Measurements from ENCODE around the gene ATF4. TPM values are rescaled to one million over a fixed set of nuclear protein-coding genes. Genes with fewer than 3 reads are reported as not detected.

The ATF4 gene
- total and polyA plus RNA-seq, 2 of the 13 experiments (the other 11 are each of a cell fraction or from before 2014, with no cell fraction given) = 486 to 1,297 TPM

DNA sequence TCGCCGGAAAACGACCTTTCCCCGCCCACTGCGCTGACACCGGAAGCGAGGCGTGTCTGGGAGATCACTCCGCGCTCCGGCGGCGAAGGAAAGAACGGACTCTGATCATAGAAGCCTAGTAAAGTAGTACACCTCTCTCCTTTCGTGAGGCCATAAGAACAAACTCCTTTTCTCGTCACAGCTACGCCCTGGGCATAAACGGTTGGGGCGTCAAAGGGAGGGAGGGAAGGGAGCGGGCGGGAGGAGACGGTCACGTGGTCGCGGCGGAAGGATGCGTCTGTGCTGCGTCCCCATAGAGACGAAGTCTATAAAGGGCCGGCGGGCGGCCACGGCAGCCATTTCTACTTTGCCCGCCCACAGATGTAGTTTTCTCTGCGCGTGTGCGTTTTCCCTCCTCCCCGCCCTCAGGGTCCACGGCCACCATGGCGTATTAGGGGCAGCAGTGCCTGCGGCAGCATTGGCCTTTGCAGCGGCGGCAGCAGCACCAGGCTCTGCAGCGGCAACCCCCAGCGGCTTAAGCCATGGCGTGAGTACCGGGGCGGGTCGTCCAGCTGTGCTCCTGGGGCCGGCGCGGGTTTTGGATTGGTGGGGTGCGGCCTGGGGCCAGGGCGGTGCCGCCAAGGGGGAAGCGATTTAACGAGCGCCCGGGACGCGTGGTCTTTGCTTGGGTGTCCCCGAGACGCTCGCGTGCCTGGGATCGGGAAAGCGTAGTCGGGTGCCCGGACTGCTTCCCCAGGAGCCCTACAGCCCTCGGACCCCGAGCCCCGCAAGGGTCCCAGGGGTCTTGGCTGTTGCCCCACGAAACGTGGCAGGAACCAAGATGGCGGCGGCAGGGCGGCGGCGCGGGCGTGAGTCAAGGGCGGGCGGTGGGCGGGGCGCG is at the start of gene ATF4 (continued):
- TF ChIP-seq NFE2L1 (CRISPR knock-in tag; IDR thresholded peaks at IDR 0.05; ENCODE audit: borderline replicate concordance) = peak; percentile 89; the same call in 1 of the 2 replicates
- no peak for TF ChIP-seq ZNF460 (CRISPR knock-in tag; IDR thresholded peaks at IDR 0.05; ENCODE audit: borderline replicate concordance)
- TF ChIP-seq, protein P1, sequence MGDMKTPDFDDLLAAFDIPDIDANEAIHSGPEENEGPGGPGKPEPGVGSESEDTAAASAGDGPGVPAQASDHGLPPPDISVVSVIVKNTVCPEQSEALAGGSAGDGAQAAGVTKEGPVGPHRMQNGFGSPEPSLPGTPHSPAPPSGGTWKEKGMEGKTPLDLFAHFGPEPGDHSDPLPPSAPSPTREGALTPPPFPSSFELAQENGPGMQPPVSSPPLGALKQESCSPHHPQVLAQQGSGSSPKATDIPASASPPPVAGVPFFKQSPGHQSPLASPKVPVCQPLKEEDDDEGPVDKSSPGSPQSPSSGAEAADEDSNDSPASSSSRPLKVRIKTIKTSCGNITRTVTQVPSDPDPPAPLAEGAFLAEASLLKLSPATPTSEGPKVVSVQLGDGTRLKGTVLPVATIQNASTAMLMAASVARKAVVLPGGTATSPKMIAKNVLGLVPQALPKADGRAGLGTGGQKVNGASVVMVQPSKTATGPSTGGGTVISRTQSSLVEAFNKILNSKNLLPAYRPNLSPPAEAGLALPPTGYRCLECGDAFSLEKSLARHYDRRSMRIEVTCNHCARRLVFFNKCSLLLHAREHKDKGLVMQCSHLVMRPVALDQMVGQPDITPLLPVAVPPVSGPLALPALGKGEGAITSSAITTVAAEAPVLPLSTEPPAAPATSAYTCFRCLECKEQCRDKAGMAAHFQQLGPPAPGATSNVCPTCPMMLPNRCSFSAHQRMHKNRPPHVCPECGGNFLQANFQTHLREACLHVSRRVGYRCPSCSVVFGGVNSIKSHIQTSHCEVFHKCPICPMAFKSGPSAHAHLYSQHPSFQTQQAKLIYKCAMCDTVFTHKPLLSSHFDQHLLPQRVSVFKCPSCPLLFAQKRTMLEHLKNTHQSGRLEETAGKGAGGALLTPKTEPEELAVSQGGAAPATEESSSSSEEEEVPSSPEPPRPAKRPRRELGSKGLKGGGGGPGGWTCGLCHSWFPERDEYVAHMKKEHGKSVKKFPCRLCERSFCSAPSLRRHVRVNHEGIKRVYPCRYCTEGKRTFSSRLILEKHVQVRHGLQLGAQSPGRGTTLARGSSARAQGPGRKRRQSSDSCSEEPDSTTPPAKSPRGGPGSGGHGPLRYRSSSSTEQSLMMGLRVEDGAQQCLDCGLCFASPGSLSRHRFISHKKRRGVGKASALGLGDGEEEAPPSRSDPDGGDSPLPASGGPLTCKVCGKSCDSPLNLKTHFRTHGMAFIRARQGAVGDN (CRISPR knock-in tag; IDR thresholded peaks at IDR 0.05) = peak; percentile 63
- TF ChIP-seq NR2C2 (CRISPR knock-in tag; IDR thresholded peaks at IDR 0.05; ENCODE audit: borderline replicate concordance) = peak; percentile 89
- TF ChIP-seq ZNF546 (CRISPR knock-in tag; conservative IDR thresholded peaks at IDR 0.05) = peak; percentile 90
- no peak; the same call in 1 of the 2 replicates for TF ChIP-seq ONECUT2 (CRISPR knock-in tag; IDR thresholded peaks at IDR 0.05)
- peak; percentile 47; the same call in 1 of the 2 replicates for TF ChIP-seq ZNF383 (CRISPR knock-in tag; IDR thresholded peaks at IDR 0.05; ENCODE audit: borderline replicate concordance)
- no peak for TF ChIP-seq NONO (IDR thresholded peaks at IDR 0.05)
- peak; percentile 94 for TF ChIP-seq NONO (CRISPR knock-in tag; conservative IDR thresholded peaks at IDR 0.05)
- no peak for TF ChIP-seq JARID2 (CRISPR knock-in tag; IDR thresholded peaks at IDR 0.05; ENCODE audit: insufficient replicate concordance)
- peak; percentile 33; the same call in 1 of the 2 replicates for TF ChIP-seq EEA1 (CRISPR knock-in tag; IDR thresholded peaks at IDR 0.05; ENCODE audit: borderline replicate concordance)
- TF ChIP-seq, protein P2, sequence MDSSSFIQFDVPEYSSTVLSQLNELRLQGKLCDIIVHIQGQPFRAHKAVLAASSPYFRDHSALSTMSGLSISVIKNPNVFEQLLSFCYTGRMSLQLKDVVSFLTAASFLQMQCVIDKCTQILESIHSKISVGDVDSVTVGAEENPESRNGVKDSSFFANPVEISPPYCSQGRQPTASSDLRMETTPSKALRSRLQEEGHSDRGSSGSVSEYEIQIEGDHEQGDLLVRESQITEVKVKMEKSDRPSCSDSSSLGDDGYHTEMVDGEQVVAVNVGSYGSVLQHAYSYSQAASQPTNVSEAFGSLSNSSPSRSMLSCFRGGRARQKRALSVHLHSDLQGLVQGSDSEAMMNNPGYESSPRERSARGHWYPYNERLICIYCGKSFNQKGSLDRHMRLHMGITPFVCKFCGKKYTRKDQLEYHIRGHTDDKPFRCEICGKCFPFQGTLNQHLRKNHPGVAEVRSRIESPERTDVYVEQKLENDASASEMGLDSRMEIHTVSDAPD (CRISPR knock-in tag; IDR thresholded peaks at IDR 0.05) = no peak
- 0 out of 2 replicates have a peak, but pooled peaks have one; percentile 56 for TF ChIP-seq KLF9 (CRISPR knock-in tag; IDR thresholded peaks at IDR 0.05; ENCODE audit: low read depth)
- TF ChIP-seq, protein P3, sequence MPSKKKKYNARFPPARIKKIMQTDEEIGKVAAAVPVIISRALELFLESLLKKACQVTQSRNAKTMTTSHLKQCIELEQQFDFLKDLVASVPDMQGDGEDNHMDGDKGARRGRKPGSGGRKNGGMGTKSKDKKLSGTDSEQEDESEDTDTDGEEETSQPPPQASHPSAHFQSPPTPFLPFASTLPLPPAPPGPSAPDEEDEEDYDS (CRISPR knock-in tag; IDR thresholded peaks at IDR 0.05) = peak; percentile 83
- no peak for TF ChIP-seq ZNF569 (CRISPR knock-in tag; IDR thresholded peaks at IDR 0.05; ENCODE audit: borderline replicate concordance)
- TF ChIP-seq, protein P4, sequence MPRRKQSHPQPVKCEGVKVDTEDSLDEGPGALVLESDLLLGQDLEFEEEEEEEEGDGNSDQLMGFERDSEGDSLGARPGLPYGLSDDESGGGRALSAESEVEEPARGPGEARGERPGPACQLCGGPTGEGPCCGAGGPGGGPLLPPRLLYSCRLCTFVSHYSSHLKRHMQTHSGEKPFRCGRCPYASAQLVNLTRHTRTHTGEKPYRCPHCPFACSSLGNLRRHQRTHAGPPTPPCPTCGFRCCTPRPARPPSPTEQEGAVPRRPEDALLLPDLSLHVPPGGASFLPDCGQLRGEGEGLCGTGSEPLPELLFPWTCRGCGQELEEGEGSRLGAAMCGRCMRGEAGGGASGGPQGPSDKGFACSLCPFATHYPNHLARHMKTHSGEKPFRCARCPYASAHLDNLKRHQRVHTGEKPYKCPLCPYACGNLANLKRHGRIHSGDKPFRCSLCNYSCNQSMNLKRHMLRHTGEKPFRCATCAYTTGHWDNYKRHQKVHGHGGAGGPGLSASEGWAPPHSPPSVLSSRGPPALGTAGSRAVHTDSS (CRISPR knock-in tag; conservative IDR thresholded peaks at IDR 0.05) = no peak
- TF ChIP-seq, protein P5, sequence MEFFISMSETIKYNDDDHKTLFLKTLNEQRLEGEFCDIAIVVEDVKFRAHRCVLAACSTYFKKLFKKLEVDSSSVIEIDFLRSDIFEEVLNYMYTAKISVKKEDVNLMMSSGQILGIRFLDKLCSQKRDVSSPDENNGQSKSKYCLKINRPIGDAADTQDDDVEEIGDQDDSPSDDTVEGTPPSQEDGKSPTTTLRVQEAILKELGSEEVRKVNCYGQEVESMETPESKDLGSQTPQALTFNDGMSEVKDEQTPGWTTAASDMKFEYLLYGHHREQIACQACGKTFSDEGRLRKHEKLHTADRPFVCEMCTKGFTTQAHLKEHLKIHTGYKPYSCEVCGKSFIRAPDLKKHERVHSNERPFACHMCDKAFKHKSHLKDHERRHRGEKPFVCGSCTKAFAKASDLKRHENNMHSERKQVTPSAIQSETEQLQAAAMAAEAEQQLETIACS (CRISPR knock-in tag; IDR thresholded peaks at IDR 0.05) = peak; percentile 29; the same call in 1 of the 2 replicates
- peak; percentile 66; the same call in 1 of the 2 replicates for TF ChIP-seq ZNF83 (CRISPR knock-in tag; IDR thresholded peaks at IDR 0.05; ENCODE audit: borderline replicate concordance)
- TF ChIP-seq RBM39 (IDR thresholded peaks at IDR 0.05; ENCODE audit: low read depth, low read length, poor library complexity, severe bottlenecking) = peak; percentile 100

All from HepG2 (cell line).